Measurements from ENCODE around the gene GAS2L1.

The GAS2L1 gene

DNA sequence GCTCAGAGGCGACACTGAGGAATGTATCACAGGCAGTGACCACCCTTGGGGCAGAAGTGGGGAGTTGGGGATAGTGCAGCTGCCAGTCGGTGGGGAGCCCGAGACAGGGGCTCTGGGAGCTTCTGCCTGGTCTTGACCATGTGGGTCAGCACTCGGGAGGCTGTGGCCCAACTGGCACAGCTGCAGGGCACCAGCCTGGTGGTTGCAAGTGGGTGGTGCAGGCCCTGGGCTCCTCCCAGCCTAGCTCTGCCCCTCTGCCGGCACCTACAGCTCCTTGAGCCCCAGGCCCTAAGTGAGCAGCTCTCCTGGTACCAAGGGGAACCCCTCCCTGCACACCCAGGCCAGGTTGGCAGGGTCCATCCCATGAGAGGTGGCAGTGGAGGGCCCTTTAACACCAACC lies 21.6 kb downstream of the GAS2L1 start:
- Histone ChIP-seq H3K9me3 (ENCODE audit: severe bottlenecking) (no peaks in the 10 kb centered on the region), H3K4me3 (ENCODE audit: low read depth, low read length) (no peak overlapping the region), H3K36me3 (peaks cover 26% of the 10 kb centered on the region), H3K27ac (no peak overlapping the region), H3K27me3 (ENCODE audit: insufficient read depth, low read depth, severe bottlenecking) (no peaks in the 10 kb centered on the region)
- DNase-seq: no peak
- TF ChIP-seq, protein P1, sequence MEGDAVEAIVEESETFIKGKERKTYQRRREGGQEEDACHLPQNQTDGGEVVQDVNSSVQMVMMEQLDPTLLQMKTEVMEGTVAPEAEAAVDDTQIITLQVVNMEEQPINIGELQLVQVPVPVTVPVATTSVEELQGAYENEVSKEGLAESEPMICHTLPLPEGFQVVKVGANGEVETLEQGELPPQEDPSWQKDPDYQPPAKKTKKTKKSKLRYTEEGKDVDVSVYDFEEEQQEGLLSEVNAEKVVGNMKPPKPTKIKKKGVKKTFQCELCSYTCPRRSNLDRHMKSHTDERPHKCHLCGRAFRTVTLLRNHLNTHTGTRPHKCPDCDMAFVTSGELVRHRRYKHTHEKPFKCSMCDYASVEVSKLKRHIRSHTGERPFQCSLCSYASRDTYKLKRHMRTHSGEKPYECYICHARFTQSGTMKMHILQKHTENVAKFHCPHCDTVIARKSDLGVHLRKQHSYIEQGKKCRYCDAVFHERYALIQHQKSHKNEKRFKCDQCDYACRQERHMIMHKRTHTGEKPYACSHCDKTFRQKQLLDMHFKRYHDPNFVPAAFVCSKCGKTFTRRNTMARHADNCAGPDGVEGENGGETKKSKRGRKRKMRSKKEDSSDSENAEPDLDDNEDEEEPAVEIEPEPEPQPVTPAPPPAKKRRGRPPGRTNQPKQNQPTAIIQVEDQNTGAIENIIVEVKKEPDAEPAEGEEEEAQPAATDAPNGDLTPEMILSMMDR (IDR thresholded peaks at IDR 0.05; ENCODE audit: low read depth, low read length): peak; percentile 15; the same call in 1 of the 2 replicates

DNA sequence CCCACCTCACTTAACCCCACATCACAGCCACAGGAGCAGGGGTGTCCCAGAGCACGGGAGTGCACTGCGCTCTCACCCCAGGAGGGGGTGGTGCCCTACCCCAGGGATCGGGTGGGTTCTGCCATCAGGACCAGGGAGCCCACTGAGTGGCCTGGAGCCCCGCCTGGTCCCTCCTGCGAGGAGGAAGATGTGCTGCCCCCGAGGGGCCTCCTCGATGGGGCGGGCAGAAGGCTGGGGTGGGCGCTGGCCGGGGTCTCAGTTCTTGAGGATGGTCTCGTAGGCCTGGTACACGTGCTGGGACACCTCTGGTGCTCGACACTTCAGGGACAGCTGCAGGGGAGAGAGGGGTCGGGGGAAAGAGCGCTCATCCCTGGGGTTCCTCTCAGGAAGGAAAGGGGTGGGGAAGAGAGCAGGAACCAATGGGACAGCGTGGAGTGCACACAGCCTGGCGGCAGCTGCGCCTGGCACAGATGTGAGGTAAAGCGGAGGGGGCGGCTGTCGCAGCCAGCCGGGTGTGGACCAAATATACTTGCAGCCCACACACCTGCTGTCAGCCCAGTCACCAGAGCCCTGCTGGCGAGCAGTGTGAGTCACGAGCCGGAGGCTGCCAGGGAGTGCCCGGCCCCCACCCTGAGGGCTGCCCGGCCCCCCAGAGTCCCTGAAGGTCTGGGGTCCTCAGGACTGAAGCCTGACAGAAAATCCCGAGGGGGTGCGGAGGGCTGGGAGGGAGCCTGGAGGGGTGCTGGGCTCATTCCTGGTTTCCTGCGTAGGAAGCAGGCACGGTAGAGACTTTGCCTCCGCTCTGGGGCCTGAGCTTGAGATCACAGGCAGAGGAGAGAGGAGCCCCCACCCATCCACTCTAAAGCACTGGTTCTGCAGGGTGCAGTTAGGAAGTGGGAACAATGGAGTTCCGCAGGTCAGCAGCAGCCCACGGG lies 22.4 kb downstream of the GAS2L1 start:
- TF ChIP-seq, protein P1 (IDR thresholded peaks at IDR 0.05; ENCODE audit: low read depth, low read length): no peak
- H3K27me3 ChIP-seq (ENCODE audit: insufficient read depth, low read depth, severe bottlenecking): no peaks in the 10 kb centered on the region
- H3K36me3 ChIP-seq: peaks cover 32% of the 10 kb centered on the region
- no peak overlapping the region for H3K4me3 ChIP-seq (ENCODE audit: low read depth, low read length)
- DNase-seq: no peak
- no peak overlapping the region for H3K27ac ChIP-seq
- H3K9me3 ChIP-seq (ENCODE audit: severe bottlenecking): no peaks in the 10 kb centered on the region

DNA sequence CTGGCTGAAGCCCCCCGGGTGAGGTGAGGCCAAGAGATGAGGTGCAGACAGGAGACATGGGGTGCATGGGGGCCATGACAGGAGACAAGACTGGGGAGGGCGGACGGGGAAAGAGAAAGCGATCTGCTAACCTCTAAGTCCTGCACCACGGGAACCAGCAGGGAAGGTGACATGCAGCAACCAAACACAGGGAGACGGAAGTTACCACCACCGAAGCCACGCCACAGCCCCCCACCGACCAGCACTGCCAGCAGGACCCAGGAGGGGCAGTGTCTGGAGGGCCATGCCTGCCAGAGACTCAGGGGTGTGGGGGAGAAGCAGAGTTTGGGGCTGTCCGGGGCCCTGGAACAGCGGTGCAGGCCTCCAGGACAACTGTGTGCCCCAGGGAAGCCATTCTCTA lies 23.1 kb downstream of the GAS2L1 start:
- H3K36me3 ChIP-seq: peaks cover 35% of the 10 kb centered on the region
- TF ChIP-seq, protein P1 (IDR thresholded peaks at IDR 0.05; ENCODE audit: low read depth, low read length): no peak

DNA sequence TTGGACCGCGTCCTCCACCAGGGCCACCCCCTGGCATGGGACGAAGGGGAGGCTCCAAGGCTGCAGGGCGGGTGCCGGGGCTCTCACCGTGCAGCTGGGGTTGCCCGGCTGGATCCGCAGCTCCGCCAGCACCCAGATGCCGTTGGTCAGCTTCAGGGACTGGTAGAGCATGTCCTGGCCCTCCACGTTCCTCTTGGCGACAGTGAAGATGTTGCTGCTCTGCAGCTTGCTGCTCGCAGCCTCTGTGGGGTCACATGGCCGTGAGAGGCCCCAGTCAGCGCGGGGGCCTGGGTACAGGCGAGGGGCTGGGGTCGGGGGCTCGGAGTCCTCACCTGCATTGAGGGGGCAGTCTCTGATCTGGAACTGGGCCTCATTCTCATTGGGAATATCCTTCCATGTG lies 23.8 kb downstream of the GAS2L1 start:
- no peaks in the 10 kb centered on the region for H3K27me3 ChIP-seq (ENCODE audit: insufficient read depth, low read depth, severe bottlenecking)
- no peaks in the 10 kb centered on the region for H3K9me3 ChIP-seq (ENCODE audit: severe bottlenecking)
- no peak overlapping the region for H3K4me3 ChIP-seq (ENCODE audit: low read depth, low read length)
- H3K36me3 ChIP-seq: peaks cover 35% of the 10 kb centered on the region
- H3K27ac ChIP-seq: no peak overlapping the region
- TF ChIP-seq, protein P1 (IDR thresholded peaks at IDR 0.05; ENCODE audit: low read depth, low read length): no peak
- DNase-seq: no peak

More for the DNA sequence above, 23.1 kb downstream of the GAS2L1 start:
- no peak overlapping the region for H3K27ac ChIP-seq
- H3K9me3 ChIP-seq (ENCODE audit: severe bottlenecking): no peaks in the 10 kb centered on the region
- DNase-seq: no peak
- no peaks in the 10 kb centered on the region for H3K27me3 ChIP-seq (ENCODE audit: insufficient read depth, low read depth, severe bottlenecking)
- H3K4me3 ChIP-seq (ENCODE audit: low read depth, low read length): no peak overlapping the region

DNA sequence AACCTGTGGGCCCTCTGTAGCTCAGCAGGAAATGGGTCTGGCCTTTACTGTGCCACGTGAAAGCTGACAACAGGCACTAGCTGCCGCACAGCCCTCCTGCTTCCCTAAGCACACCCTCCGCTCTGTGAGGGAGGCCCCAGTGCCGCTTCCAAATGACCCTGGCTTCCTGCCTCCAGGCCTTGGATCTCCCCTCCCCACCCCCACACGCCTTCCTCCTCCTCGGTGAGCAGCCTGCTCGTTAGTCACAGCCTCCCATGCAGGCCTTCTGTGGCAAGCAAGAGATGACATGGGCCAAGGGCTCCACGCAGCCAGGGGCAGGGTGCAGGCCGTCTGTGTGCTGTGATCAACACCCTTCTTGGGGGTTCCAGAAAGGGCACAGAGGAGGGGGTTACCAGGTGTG lies 24.3 kb downstream of the GAS2L1 start:
- Histone ChIP-seq H3K27me3 (ENCODE audit: insufficient read depth, low read depth, severe bottlenecking) (no peaks in the 10 kb centered on the region), H3K4me3 (ENCODE audit: low read depth, low read length) (no peak overlapping the region), H3K36me3 (peaks cover 40% of the 10 kb centered on the region), H3K27ac (no peak overlapping the region), H3K9me3 (ENCODE audit: severe bottlenecking) (no peaks in the 10 kb centered on the region)
- DNase-seq: no peak
- TF ChIP-seq, protein P1 (IDR thresholded peaks at IDR 0.05; ENCODE audit: low read depth, low read length): no peak

All from WERI-Rb-1 (cell line).